ENCODE data around the gene PPP1R14C. TPM values are rescaled to one million over a fixed set of nuclear protein-coding genes. Genes with fewer than 3 reads are reported as not detected.
A peak's percentile ranks its signal among the peaks of the same experiment; 100 is the strongest.

Gene PPP1R14C
- total RNA-seq, 2 donors from 2014 or later = 0.73 TPM; not detected in 1

- H3K4me3 Mint-ChIP-seq = no peak overlapping the region
- DNase-seq (ENCODE audit: low spot score) = no peak
- no peaks in the 10 kb centered on the region for H3K9me3 Mint-ChIP-seq
- no peak overlapping the region for H3K27ac Mint-ChIP-seq
- H3K36me3 Mint-ChIP-seq = no peaks in the 10 kb centered on the region
- peaks cover 1 to 5% of the 10 kb centered on the region in 2 donors for H3K27me3 Mint-ChIP-seq
- H3K4me1 Mint-ChIP-seq (ENCODE audit: low read depth in 2 of 2) = peaks cover 0 to 5% of the 10 kb centered on the region in 2 donors
- no peak for ATAC-seq
Measured at GRCh38 chr6:150199241-150199640, 56.4 kb downstream of the PPP1R14C start.

- Mint-ChIP-seq H3K4me3 (no peak overlapping the region), H3K36me3 (no peaks in the 10 kb centered on the region), H3K9me3 (no peaks in the 10 kb centered on the region), H3K27ac (no peak overlapping the region), H3K27me3 (peaks cover 0 to 2% of the 10 kb centered on the region in 2 donors), H3K4me1 (ENCODE audit: low read depth in 2 of 2) (peaks cover 0 to 5% of the 10 kb centered on the region in 2 donors)
- ATAC-seq (no peak), DNase-seq (ENCODE audit: low spot score) (no peak)
Measured at GRCh38 chr6:150200428-150201100, 57.7 kb downstream of the PPP1R14C start.

GRCh38 chr6:150201285-150201684, 58.4 kb downstream of the PPP1R14C start:
- DNase-seq (ENCODE audit: low spot score) (no peak), ATAC-seq (no peak)
- peaks cover 0 to 4% of the 10 kb centered on the region in 2 donors for H3K27me3 Mint-ChIP-seq
- no peaks in the 10 kb centered on the region for H3K9me3 Mint-ChIP-seq
- H3K4me1 Mint-ChIP-seq (ENCODE audit: low read depth in 2 of 2) = peaks cover 0 to 5% of the 10 kb centered on the region in 2 donors
- no peak overlapping the region for H3K27ac Mint-ChIP-seq
- no peak overlapping the region for H3K4me3 Mint-ChIP-seq
- no peaks in the 10 kb centered on the region for H3K36me3 Mint-ChIP-seq

- H3K27me3 Mint-ChIP-seq = peaks cover 0 to 4% of the 10 kb centered on the region in 2 donors
Measured at GRCh38 chr6:150201772-150202329, 59.0 kb downstream of the PPP1R14C start.

GRCh38 chr6:150202404-150202803, 59.6 kb downstream of the PPP1R14C start:
- no peaks in the 10 kb centered on the region for H3K36me3 Mint-ChIP-seq

More at GRCh38 chr6:150201772-150202329, 59.0 kb downstream of the PPP1R14C start:
- H3K36me3 Mint-ChIP-seq = no peaks in the 10 kb centered on the region
- DNase-seq (ENCODE audit: low spot score) (no peak), ATAC-seq (no peak)
- H3K4me1 Mint-ChIP-seq (ENCODE audit: low read depth in 2 of 2) = peaks cover 0 to 5% of the 10 kb centered on the region in 2 donors
- H3K4me3 Mint-ChIP-seq = no peak overlapping the region
- H3K27ac Mint-ChIP-seq = no peak overlapping the region
- no peaks in the 10 kb centered on the region for H3K9me3 Mint-ChIP-seq

GRCh38 chr6:150202934-150203333, 60.1 kb downstream of the PPP1R14C start:
- no peaks in the 10 kb centered on the region for H3K36me3 Mint-ChIP-seq
- peak in 1 of 2 donors; percentile 52 for ATAC-seq
- no peak for DNase-seq (ENCODE audit: low spot score)
- peaks cover 0 to 2% of the 10 kb centered on the region in 2 donors for H3K27me3 Mint-ChIP-seq
- no peaks in the 10 kb centered on the region for H3K9me3 Mint-ChIP-seq
- peak overlapping the region in 1 of 2 donors; percentile 10 for H3K27ac Mint-ChIP-seq
- peak overlapping the region; percentile 6 for H3K4me3 Mint-ChIP-seq
- H3K4me1 Mint-ChIP-seq (ENCODE audit: low read depth in 2 of 2) = peaks cover 0 to 5% of the 10 kb centered on the region in 2 donors

More at GRCh38 chr6:150202404-150202803, 59.6 kb downstream of the PPP1R14C start:
- no peak overlapping the region for H3K4me3 Mint-ChIP-seq
- no peaks in the 10 kb centered on the region for H3K9me3 Mint-ChIP-seq
- peak overlapping the region in 1 of 2 donors; percentile 10 for H3K27ac Mint-ChIP-seq
- ATAC-seq = peak in 1 of 2 donors; percentile 26
- peaks cover 0 to 5% of the 10 kb centered on the region in 2 donors for H3K4me1 Mint-ChIP-seq (ENCODE audit: low read depth in 2 of 2)
- DNase-seq (ENCODE audit: low spot score) = no peak
- H3K27me3 Mint-ChIP-seq = peaks cover 0 to 2% of the 10 kb centered on the region in 2 donors

- DNase-seq (ENCODE audit: low spot score) (no peak), ATAC-seq (no peak)
- peaks cover 0 to 2% of the 10 kb centered on the region in 2 donors for H3K27me3 Mint-ChIP-seq
- no peak overlapping the region for H3K4me3 Mint-ChIP-seq
- no peaks in the 10 kb centered on the region for H3K36me3 Mint-ChIP-seq
- H3K4me1 Mint-ChIP-seq (ENCODE audit: low read depth in 2 of 2) = peaks cover 0 to 5% of the 10 kb centered on the region in 2 donors
- H3K27ac Mint-ChIP-seq = no peak overlapping the region
- no peaks in the 10 kb centered on the region for H3K9me3 Mint-ChIP-seq
Measured at GRCh38 chr6:150203378-150203777, 60.5 kb downstream of the PPP1R14C start.

GRCh38 chr6:150203871-150204545, 61.2 kb downstream of the PPP1R14C start:
- Mint-ChIP-seq H3K4me3 (peak overlapping the region; percentile 11), H3K4me1 (ENCODE audit: low read depth in 2 of 2) (peaks cover 0 to 5% of the 10 kb centered on the region in 2 donors), H3K27me3 (peaks cover 0 to 2% of the 10 kb centered on the region in 2 donors), H3K36me3 (no peaks in the 10 kb centered on the region), H3K9me3 (no peaks in the 10 kb centered on the region), H3K27ac (peak overlapping the region in 1 of 2 donors; percentile 19)
- DNase-seq (ENCODE audit: low spot score) (no peak), ATAC-seq (no peak)

- peaks cover 0 to 2% of the 10 kb centered on the region in 2 donors for H3K27me3 Mint-ChIP-seq
- no peak overlapping the region for H3K4me3 Mint-ChIP-seq
- peaks cover 0 to 5% of the 10 kb centered on the region in 2 donors for H3K4me1 Mint-ChIP-seq (ENCODE audit: low read depth in 2 of 2)
- H3K27ac Mint-ChIP-seq = peak overlapping the region in 1 of 2 donors; percentile 19
- no peaks in the 10 kb centered on the region for H3K9me3 Mint-ChIP-seq
- ATAC-seq (peak in 1 of 2 donors; percentile 18), DNase-seq (ENCODE audit: low spot score) (no peak)
- H3K36me3 Mint-ChIP-seq = no peaks in the 10 kb centered on the region
Measured at GRCh38 chr6:150204705-150205472, 62.0 kb downstream of the PPP1R14C start.

- ATAC-seq = no peak
- Mint-ChIP-seq H3K27me3 (peaks cover 0 to 9% of the 10 kb centered on the region in 2 donors), H3K4me1 (ENCODE audit: low read depth in 2 of 2) (peaks cover 0 to 3% of the 10 kb centered on the region in 2 donors), H3K36me3 (no peaks in the 10 kb centered on the region), H3K9me3 (no peaks in the 10 kb centered on the region), H3K4me3 (no peak overlapping the region), H3K27ac (no peak overlapping the region)
- no peak for DNase-seq (ENCODE audit: low spot score)
Measured at GRCh38 chr6:150207931-150208570, 65.2 kb downstream of the PPP1R14C start.

GRCh38 chr6:150208611-150209352, 65.9 kb downstream of the PPP1R14C start:
- no peak for ATAC-seq
- H3K9me3 Mint-ChIP-seq = no peaks in the 10 kb centered on the region
- peaks cover 0 to 9% of the 10 kb centered on the region in 2 donors for H3K27me3 Mint-ChIP-seq
- no peak for DNase-seq (ENCODE audit: low spot score)
- no peak overlapping the region for H3K27ac Mint-ChIP-seq
- no peaks in the 10 kb centered on the region for H3K36me3 Mint-ChIP-seq
- no peak overlapping the region for H3K4me3 Mint-ChIP-seq
- no peaks in the 10 kb centered on the region for H3K4me1 Mint-ChIP-seq (ENCODE audit: low read depth in 2 of 2)

GRCh38 chr6:150209415-150209814, 66.6 kb downstream of the PPP1R14C start:
- H3K9me3 Mint-ChIP-seq = no peaks in the 10 kb centered on the region
- no peak overlapping the region for H3K27ac Mint-ChIP-seq

More at GRCh38 chr6:150209415-150209814, 66.6 kb downstream of the PPP1R14C start:
- ATAC-seq (no peak), DNase-seq (ENCODE audit: low spot score) (no peak)
- peaks cover 3 to 11% of the 10 kb centered on the region in 2 donors for H3K27me3 Mint-ChIP-seq
- no peak overlapping the region for H3K4me3 Mint-ChIP-seq
- no peaks in the 10 kb centered on the region for H3K36me3 Mint-ChIP-seq
- H3K4me1 Mint-ChIP-seq (ENCODE audit: low read depth in 2 of 2) = no peaks in the 10 kb centered on the region

Data from natural killer cell treated with Interleukin-12 subunit alpha and Interleukin-12 subunit beta and Interleukin-15 and Interleukin-18, amount 100 ng/mL, for 72 hours (primary cell).